GM19452 (cell line): Measurements from ENCODE around the gene CD79B.
"Not testable (repeated sequence)": the region's sequence is repeated elsewhere in the genome, so short reads cannot be mapped to it uniquely, and the experiment has no call there.

Experiments
- ATAC-seq: cut with Tn5 transposase; IDR thresholded peaks from one replicate; pipeline ENCODE4 v1.9.1; 2021; ENCODE audit not compliant: unreplicated experiment

Gene CD79B

DNA sequence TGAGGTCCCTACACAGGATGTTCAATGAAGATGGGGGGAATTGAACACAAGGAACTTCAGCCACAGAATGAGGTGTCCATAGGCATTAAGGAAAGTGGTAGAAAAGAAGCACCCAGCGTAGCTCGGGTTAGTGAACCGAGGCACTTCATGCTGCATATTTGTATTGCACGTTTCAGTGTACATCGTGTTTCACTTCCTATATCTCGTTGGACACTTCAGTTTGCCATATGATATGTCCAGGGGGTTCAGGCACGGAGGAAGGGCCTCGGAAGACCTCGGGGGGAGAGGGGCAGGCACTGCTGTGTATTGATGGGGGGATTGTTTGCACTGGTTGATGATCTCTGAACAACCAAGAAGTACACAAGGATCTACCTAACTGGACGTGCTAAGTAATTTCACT lies 16.4 kb downstream of the CD79B start:
- not testable (repeated sequence) for ATAC-seq

GRCh38 chr17:63914471-63914870 lies 17.7 kb downstream of the CD79B start:
- ATAC-seq: no peak

GRCh38 chr17:63911657-63912100 lies 20.5 kb downstream of the CD79B start:
- no peak for ATAC-seq

DNA sequence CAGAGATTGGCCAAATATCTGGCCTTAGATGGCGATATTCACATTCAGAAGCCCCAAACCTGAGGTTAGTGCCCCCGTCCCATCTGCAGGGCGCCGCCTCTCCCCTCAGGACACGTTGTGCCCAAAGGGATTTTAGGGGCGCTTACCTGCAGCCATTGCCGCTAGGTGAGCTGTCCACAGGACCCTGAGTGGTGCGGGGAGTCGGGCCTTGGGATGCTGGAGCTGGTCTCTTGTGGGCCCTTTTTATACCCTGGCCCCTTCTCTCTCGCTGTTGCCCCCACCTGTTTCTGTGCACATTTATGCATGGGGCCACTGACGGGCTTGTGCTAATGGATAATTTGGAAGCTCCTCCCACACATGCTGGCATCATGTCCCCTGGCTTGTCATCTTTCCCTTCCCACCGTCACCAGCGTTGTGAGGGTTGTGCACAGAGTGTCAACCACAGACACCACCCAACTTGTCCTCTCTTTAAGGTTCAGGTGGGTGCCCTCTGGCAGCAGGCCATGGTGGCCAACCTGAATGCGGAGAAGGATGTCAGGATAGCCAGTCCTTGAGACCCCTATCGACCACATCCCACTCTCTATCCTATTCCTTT lies 21.0 kb downstream of the CD79B start, which contains the start of gene CSHL1:
TSS of gene CSHL1 (minus strand) at position 218 of the 595 bp plus-strand sequence. CDS start at position 156, 62 bp downstream.
- ATAC-seq: no peak

DNA sequence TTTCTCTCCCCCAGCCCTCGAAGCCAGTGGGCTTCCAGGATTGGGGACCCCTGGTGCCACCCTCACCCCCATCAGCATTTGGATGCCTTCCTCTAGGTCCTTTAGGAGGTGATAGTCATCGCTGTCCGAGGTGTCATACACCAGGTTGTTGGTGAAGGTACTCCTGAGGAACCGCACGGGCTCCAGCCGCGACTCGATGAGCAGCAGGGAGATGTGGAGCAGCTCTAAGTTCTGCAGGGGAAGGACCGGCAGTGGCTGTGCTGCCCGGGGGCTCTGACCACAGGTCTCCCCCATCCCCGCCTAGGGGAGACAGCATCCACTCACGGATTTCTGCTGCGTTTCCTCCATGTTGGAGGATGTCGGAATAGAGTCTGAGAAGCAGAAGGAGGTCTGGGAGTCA lies 22.0 kb downstream of the CD79B start:
- no peak for ATAC-seq

DNA sequence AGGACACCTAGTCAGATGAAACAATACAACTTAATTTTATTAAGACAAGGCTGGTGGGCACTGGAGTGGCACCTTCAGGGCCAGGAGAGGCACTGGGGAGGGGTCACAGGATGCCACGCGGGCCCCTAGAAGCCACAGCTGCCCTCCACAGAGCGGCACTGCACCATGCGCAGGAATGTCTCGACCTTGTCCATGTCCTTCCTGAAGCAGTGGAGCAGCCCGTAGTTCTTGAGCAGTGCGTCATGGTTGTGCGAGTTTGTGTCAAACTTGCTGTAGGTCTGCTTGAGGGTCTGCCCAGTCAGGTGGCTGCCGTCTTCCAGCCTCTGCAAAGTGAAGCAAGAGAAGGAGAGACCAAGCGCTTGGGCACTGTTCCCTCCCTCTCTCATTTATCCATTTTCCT lies 22.5 kb downstream of the CD79B start:
- not testable (repeated sequence) for ATAC-seq

GRCh38 chr17:63907161-63907778 lies 24.9 kb downstream of the CD79B start:
- ATAC-seq: not testable (repeated sequence)

DNA sequence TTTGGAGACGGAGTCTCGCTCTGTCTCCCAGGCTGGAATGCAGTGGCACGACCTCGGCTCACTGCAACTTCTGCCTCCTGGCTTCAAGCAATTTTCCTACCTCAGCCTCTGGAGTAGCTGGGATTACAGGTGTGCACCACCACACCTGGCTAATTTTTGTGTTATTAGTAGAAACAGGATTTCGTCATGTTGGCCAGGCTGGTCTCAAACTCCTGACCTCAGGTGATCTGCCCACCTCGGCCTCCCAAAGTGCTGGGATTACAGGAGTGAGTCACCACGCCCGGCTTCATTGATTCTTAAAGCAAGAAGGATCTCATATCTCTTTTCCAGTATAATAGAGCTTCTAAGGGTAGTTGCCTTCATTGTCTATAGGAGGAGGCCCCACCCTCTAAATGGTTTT lies 27.3 kb downstream of the CD79B start:
- not testable (repeated sequence) for ATAC-seq

DNA sequence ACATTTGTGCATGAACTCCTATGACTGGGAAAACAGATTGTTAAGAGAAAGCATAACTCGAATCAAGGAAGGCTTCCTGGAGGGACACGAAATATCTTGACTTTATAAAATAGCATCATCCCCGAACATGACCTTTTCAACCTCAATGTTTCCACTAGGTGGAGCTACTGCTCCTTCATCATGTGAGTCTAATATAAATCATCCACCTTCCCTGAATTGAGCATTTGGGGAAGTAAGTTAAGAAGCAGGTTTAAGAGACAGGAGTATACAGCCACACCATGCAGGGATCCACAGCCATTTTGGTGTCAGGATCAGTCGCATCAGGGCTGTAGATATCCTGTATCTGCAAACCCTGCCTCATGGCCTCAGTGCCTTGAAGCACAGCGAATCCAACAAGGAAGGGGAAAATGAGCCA lies 28.3 kb downstream of the CD79B start:
- ATAC-seq: not testable (repeated sequence)

GRCh38 chr17:63901971-63902370 lies 30.2 kb downstream of the CD79B start:
- not testable (repeated sequence) for ATAC-seq

DNA sequence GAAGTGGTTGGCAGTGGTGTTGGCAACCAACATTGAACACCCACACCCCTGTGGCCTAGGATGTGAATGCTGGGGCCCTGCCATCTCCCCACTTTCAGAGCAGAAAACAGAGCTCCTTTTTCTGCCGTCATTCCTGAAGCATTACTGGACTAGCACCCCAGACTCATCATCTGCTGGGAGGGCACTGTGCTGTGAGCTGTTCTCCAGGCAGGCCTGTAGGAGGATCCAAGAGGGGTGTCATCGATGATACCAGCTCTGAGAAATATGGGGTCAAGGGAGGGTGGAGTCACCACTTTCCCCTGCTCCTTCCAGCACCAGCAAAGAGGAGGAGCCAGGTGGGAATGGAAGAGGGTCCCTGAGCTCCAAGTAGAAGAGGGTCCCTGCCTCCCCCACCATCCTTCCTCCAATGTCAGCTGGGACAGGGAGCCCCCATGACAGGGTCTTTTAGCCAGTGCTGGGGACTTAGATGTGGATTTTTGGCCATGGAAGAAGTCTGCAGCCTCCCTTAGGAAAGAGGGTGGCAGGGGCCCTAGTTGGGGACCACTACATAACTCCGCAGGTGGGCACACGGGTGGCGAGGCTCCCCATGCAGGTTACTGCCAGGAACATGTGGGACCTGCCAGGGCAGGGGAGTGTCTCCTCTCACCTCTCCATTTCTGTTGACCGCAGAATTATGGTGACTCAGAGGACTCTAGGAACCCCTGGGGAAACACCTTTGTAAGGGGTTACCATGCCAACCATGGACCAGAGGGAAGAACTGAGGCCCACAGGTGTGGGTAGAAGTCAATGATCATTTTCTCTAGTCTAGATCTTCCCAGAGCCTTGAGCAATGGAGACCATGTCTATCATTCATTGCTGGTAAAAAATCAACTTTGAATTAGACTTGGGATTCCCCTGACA lies 33.0 kb downstream of the CD79B start:
- not testable (repeated sequence) for ATAC-seq

GRCh38 chr17:63896524-63897354 lies 35.4 kb downstream of the CD79B start, which contains the start of gene CSH1:
Gene CSH1, minus strand, starts transcription at chr17:63896574. Its CDS starts 63 bp downstream, at chr17:63896511.
- ATAC-seq: not testable (repeated sequence)

- ATAC-seq: not testable (repeated sequence)
These were observed 37.3 kb downstream of the CD79B start for GRCh38 chr17:63894821-63895220.

DNA sequence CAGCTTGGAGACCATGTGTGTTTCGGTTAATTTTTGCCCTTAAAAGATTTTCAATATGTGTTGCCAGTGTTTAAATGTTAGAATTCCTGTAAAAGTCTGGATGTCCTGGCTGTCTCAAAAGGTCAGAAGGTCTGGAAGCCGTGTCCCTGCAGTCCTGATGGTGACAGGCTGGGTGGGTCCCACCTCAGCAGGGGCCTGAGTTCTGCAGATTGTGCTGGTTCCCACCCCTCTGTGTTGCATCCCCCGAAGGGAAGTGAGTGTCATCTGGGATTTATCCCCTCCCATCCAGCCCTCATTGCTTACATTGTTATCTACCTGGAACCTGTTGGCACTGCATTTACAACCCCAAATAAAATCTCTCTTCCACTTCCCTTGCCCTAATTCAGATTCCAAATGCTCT lies 38.1 kb downstream of the CD79B start:
- not testable (repeated sequence) for ATAC-seq

DNA sequence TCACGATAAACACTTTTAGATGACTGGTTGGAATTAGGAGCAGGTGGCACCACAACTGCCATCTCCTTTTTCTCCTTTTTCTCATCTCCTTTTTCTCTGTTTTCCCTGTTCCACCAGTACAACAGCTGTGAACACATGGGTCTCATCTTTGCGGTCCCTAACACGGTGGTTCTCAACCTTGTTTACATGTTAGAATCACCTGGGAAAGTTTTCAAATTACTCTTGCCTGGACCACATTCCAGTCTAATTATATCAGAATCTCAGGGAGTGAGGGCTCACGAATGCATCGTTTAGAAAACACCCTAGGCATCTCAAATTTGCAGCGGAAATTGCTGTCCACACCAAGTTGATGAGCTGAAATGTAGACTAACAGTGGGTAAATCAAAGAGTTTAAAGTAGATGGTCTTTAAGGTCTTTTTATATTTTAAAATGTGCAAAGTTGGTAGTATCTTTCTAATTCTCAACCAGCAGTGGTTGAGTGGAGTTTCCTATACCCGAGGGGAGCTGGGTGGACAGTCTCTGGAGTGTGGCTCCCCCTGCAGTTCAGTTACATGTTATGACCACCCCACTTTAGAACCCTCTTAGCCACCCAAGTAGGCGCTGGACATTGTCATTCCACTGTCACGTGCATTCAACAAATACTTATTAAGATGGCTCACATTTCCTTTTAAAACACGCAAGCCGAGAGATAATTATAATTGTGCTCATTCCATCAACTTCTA lies 39.7 kb downstream of the CD79B start:
- ATAC-seq: not testable (repeated sequence)

- not testable (repeated sequence) for ATAC-seq
These were observed 42.9 kb downstream of the CD79B start for GRCh38 chr17:63889026-63889848.

DNA sequence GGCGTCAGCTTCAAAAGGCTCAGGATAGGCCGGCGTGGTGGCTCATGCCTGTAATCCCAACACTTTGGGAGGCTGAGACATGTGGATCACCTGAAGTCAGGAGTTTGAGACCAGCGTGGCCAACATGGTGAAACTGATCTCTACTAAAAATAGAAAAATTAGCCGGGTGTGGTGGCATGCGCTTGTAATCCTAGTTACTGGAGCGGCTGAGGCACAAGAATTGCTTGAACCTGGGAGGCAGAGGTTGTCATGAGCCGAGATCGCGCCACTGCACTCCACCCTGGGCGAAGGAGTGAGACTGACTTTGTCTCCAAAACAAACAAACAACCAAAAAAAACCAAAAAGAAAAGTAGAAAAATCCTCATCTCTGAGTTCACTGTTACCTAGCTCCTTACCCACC lies 47.0 kb downstream of the CD79B start:
- ATAC-seq: not testable (repeated sequence)

DNA sequence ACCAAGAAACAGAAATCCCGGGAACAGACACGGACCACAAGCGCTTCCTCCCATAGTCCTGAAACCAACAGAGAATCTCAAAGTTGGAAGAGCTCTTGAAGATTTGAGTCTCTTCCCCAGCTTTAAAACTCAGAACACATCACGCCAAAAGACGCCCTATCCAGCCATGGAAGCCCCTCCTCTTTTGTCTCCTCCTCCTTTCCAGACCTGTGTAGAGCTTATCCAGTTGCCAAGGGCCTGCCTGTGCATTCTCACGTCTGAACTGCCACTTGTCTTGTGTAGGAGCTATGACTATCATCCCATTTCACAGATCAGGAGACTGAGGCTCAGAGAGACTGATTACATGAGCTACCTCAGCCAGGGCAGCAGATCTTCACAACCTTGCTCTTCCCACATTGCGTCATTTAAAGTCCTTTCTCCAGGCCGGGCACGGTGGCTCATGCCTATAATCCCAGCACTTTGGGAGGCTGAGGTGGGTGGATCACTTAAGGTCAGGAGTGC lies 49.5 kb downstream of the CD79B start:
- ATAC-seq: not testable (repeated sequence)
